H54 (cell line): ENCODE results near the gene PDE5A.

ENCODE experiments used
- DNase-seq: peaks from one replicate; pipeline ENCODE4 v3.0.0; 2011; ENCODE audit warnings: low spot score, mixed read lengths; ENCODE audit not compliant: insufficient read length
- FAIRE-seq: peaks from 3 replicates; lab custom pipeline; 2011; peaks lifted over from hg19 to GRCh38; lab: Jason Lieb, UNC
- POLR2A ChIP-seq: IDR thresholded peaks from 2 replicates; pipeline ENCODE4 v1.6.1; 2011; ENCODE audit warnings: low read depth, mild to moderate bottlenecking, low read length

Gene PDE5A

GRCh38 chr4:119627267-119628255 is 1.0 kb downstream of the PDE5A start:
- FAIRE-seq: no peak
- peak; percentile 63 for DNase-seq
- TF ChIP-seq POLR2A: no peak

DNA sequence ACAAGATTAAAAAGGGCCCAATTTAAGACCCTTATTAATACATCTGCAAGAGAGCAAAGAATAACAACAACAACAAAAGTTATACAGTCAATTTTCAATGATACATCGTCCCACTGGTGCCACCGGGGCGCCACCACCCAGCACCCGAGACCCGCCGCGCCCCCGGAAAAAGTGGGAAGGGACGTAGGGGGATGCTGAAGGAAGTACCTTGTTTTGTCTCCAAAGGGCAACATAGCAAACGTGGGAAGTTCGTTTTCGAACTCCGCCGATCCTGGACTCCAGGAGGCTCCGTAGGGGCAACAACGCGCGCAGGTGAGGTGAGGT is 1.7 kb downstream of the PDE5A start:
- no peak for TF ChIP-seq POLR2A
- FAIRE-seq: no peak
- DNase-seq: no peak

- no peak for FAIRE-seq
- no peak for TF ChIP-seq POLR2A
- DNase-seq: no peak
Observed at GRCh38 chr4:119626420-119626819, 2.2 kb downstream of the PDE5A start.

- FAIRE-seq (no peak), DNase-seq (no peak)
- TF ChIP-seq POLR2A: no peak
Observed at GRCh38 chr4:119625761-119626160, 2.8 kb downstream of the PDE5A start.

DNA sequence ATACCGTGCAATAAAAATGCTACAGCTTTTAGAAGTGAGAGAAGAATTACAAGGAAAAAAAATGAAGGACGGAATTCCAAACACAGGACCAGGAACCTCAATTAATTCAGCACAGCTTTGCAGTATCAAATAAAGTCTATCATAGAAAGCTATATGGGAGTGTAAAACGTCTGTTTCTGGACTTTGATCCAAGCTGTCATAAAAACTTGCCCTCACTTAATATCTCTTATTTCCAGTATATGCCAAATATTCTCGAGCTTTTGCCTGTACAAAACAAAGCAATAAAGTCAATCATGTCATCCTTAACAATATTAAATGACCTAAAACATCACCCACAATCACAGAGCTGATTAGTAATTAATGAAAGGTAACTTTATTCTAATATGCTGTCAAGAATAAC is 4.2 kb downstream of the PDE5A start:
- FAIRE-seq (no peak), DNase-seq (no peak)
- no peak for TF ChIP-seq POLR2A

DNA sequence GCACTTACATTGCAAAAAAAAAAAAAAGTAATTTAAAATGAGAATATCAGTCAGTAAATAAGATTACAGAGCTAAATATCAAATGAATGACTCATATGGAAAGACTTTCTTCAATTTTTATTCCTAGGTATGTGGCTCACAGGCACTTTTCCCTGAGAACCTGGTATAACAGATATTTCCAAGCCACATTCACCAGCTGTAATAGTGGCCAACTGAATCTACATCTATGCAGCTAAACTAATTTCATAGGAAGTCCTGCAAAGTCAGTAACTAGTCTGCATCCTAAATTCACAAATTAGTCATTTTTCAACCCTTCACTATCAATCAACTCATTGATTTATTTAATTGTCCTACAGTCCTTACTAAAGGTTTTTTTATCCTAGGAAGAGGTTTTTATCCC is 5.6 kb downstream of the PDE5A start:
- FAIRE-seq (no peak), DNase-seq (no peak)
- TF ChIP-seq POLR2A: no peak

- FAIRE-seq (no peak), DNase-seq (no peak)
- no peak for TF ChIP-seq POLR2A
Observed at GRCh38 chr4:119615068-119615719, 13.4 kb downstream of the PDE5A start.

DNA sequence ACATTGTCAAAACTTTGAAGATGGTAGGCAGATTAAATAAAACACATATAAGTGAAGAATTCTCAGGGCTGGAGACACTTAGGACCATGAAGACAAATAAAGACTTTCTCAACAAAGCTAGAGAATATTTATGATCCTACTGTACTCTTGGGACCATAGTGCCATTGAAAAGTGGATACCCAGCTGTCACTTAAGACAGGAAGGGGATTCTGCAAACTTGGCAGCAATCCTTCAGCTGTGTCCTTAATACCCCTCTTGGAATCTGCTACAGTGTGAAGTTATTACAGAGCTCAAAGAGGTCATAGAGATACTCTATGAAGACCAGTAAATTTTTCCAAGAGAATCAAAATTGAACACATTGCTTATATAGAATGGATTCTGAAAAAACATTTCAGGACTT is 24.3 kb downstream of the PDE5A start:
- DNase-seq (no peak), FAIRE-seq (no peak)
- no peak for TF ChIP-seq POLR2A

GRCh38 chr4:119602366-119602765 is 26.2 kb downstream of the PDE5A start:
- no peak for FAIRE-seq
- TF ChIP-seq POLR2A: no peak

GRCh38 chr4:119598521-119598920 is 30.1 kb downstream of the PDE5A start:
- DNase-seq: no peak
- FAIRE-seq: no peak
- TF ChIP-seq POLR2A: no peak

More at GRCh38 chr4:119602366-119602765, 26.2 kb downstream of the PDE5A start:
- DNase-seq: no peak

- TF ChIP-seq POLR2A: no peak
- FAIRE-seq (no peak), DNase-seq (no peak)
Observed at GRCh38 chr4:119597377-119597776, 31.2 kb downstream of the PDE5A start.

- FAIRE-seq (no peak), DNase-seq (no peak)
- TF ChIP-seq POLR2A: no peak
Observed at GRCh38 chr4:119593698-119594097, 34.9 kb downstream of the PDE5A start.

- TF ChIP-seq POLR2A: no peak
- no peak for FAIRE-seq
- no peak for DNase-seq
Observed at GRCh38 chr4:119592830-119593229, 35.8 kb downstream of the PDE5A start.

- TF ChIP-seq POLR2A: no peak
- FAIRE-seq (no peak), DNase-seq (no peak)
Observed at GRCh38 chr4:119589165-119589564, 39.4 kb downstream of the PDE5A start.
